WTC11 (cell line): Measurements from ENCODE around the gene CHAT. TPM values are rescaled to one million over a fixed set of nuclear protein-coding genes. Genes with fewer than 3 reads are reported as not detected.

ENCODE experiments used
- ATAC-seq: fragments of 200-7000 bp; cut with Tn5 transposase; 2 replicates; pipeline ENCODE4 v1.10.0; 2021; ENCODE audit warnings: mild to moderate bottlenecking, moderate library complexity
- CTCF ChIA-PET: fragments of 300-600 bp; sonication (Branson Sonifier 250); formaldehyde crosslinking; loops from one replicate; lab custom pipeline; 2021; ENCODE audit warnings: antibody characterized with exemption; lab: Charles Lee
- POLR2A ChIA-PET: fragments of 350-600 bp; sonication (Branson Sonifier 250); formaldehyde crosslinking; loops from one replicate; lab custom pipeline; 2021; ENCODE audit warnings: antibody characterized with exemption; lab: Charles Lee
- DNase-seq: peaks from one replicate; pipeline ENCODE4 v3.0.0; 2021; ENCODE audit warnings: low spot score
- H3K27ac Mint-ChIP-seq: 2 replicates; pipeline ENCODE4 v1.8.0; 2021; ENCODE audit warnings: mixed read lengths
- H3K27me3 Mint-ChIP-seq: 2 replicates; pipeline ENCODE4 v1.8.0; 2021; ENCODE audit warnings: low read depth, mild to moderate bottlenecking, moderate library complexity, mixed read lengths
- H3K36me3 Mint-ChIP-seq: 2 replicates; pipeline ENCODE4 v1.8.0; 2021; ENCODE audit warnings: mixed read lengths
- H3K4me1 Mint-ChIP-seq: 2 replicates; pipeline ENCODE4 v1.8.0; 2022; ENCODE audit warnings: mixed read lengths
- H3K4me3 Mint-ChIP-seq: 2 replicates; pipeline ENCODE4 v1.8.0; 2021; ENCODE audit warnings: mild to moderate bottlenecking, moderate library complexity, mixed read lengths
- H3K9me3 Mint-ChIP-seq: 2 replicates; pipeline ENCODE4 v1.8.0; 2021; ENCODE audit warnings: mixed read lengths
- ARID4B ChIP-seq: sonication (generic); formaldehyde crosslinking; IDR thresholded peaks from 2 replicates; pipeline ENCODE4 v1.8.0; 2023; ENCODE audit warnings: missing genetic modification reagents, mild to moderate bottlenecking, borderline replicate concordance
- CBFB ChIP-seq: sonication (generic); formaldehyde crosslinking; IDR thresholded peaks from 2 replicates; pipeline ENCODE4 v1.8.1; 2022; ENCODE audit warnings: mild to moderate bottlenecking, low read depth, missing genetic modification reagents
- EMX1 ChIP-seq: fragments of 250-450 bp; sonication (Bioruptor Pico); IDR thresholded peaks from 2 replicates; pipeline ENCODE4 v1.8.0; 2021; ENCODE audit warnings: mild to moderate bottlenecking
- ESRRA ChIP-seq: sonication (generic); formaldehyde crosslinking; IDR thresholded peaks from 2 replicates; pipeline ENCODE4 v1.8.1; 2022; ENCODE audit warnings: mild to moderate bottlenecking, missing genetic modification reagents, borderline replicate concordance
- FOXK1 ChIP-seq: sonication (generic); formaldehyde crosslinking; IDR thresholded peaks from 2 replicates; pipeline ENCODE4 v1.8.0; 2022; ENCODE audit warnings: mild to moderate bottlenecking, moderate library complexity, missing genetic modification reagents
- HMGA2 ChIP-seq: fragments of 250-450 bp; sonication (Bioruptor Pico); IDR thresholded peaks from 2 replicates; pipeline ENCODE4 v1.4.0; 2021; ENCODE audit warnings: mild to moderate bottlenecking, moderate library complexity
- MAX ChIP-seq: sonication (generic); formaldehyde crosslinking; IDR thresholded peaks from 2 replicates; pipeline ENCODE4 v1.8.0; 2022; ENCODE audit warnings: mild to moderate bottlenecking, missing genetic modification reagents
- MXD4 ChIP-seq: fragments of 250-450 bp; sonication (Bioruptor Pico); IDR thresholded peaks from 2 replicates; pipeline ENCODE4 v1.8.0; 2021; ENCODE audit warnings: mild to moderate bottlenecking, moderate library complexity, borderline replicate concordance
- MYBL2 ChIP-seq: sonication (generic); formaldehyde crosslinking; IDR thresholded peaks from 2 replicates; pipeline ENCODE4 v1.8.1; 2023; ENCODE audit warnings: mild to moderate bottlenecking, moderate library complexity, missing genetic modification reagents
- NFYB ChIP-seq: sonication (generic); formaldehyde crosslinking; conservative IDR thresholded peaks from 2 replicates; pipeline ENCODE4 v1.8.0; 2022; ENCODE audit warnings: low read depth, missing genetic modification reagents
- NR3C1 ChIP-seq: sonication (generic); formaldehyde crosslinking; conservative IDR thresholded peaks from 2 replicates; pipeline ENCODE4 v1.8.1; 2023; ENCODE audit warnings: low read depth, mild to moderate bottlenecking, missing genetic modification reagents
- SP1 ChIP-seq: sonication (generic); formaldehyde crosslinking; conservative IDR thresholded peaks from 2 replicates; pipeline ENCODE4 v1.8.1; 2022; ENCODE audit warnings: missing genetic modification reagents
- TCF7 ChIP-seq: sonication (generic); formaldehyde crosslinking; IDR thresholded peaks from 2 replicates; pipeline ENCODE4 v1.8.0; 2022; ENCODE audit warnings: mild to moderate bottlenecking, low read depth, missing genetic modification reagents, moderate library complexity
- TEAD4 ChIP-seq: sonication (generic); formaldehyde crosslinking; IDR thresholded peaks from 2 replicates; pipeline ENCODE4 v1.8.0; 2022; ENCODE audit warnings: mild to moderate bottlenecking, missing genetic modification reagents
- USF2 ChIP-seq: sonication (generic); formaldehyde crosslinking; IDR thresholded peaks from 2 replicates; pipeline ENCODE4 v1.8.1; 2023; ENCODE audit warnings: mild to moderate bottlenecking, missing genetic modification reagents, moderate library complexity
- ZNF121 ChIP-seq: sonication (generic); formaldehyde crosslinking; IDR thresholded peaks from 2 replicates; pipeline ENCODE4 v1.8.0; 2023; ENCODE audit warnings: missing genetic modification reagents
- ZNF416 ChIP-seq: fragments of 250-450 bp; sonication (Bioruptor Pico); IDR thresholded peaks from 2 replicates; pipeline ENCODE4 v1.9.0; 2021; ENCODE audit warnings: mild to moderate bottlenecking, inconsistent platforms
- total RNA-seq: library from RNA; stranded (reverse); gene quantifications from 3 replicates; pipeline ENCODE4 v1.2.3, GENCODE V29; 2021
- TF ChIP-seq, protein P1 (sequence below): sonication (generic); formaldehyde crosslinking; IDR thresholded peaks from 2 replicates; pipeline ENCODE4 v1.8.1; 2022; ENCODE audit warnings: missing genetic modification reagents, borderline replicate concordance
- TF ChIP-seq, protein P2 (sequence below): sonication (generic); formaldehyde crosslinking; conservative IDR thresholded peaks from 2 replicates; pipeline ENCODE4 v1.8.1; 2022; ENCODE audit warnings: mild to moderate bottlenecking, missing genetic modification reagents

The CHAT gene
- total RNA-seq, 1 experiment from 2014 or later: not detected

GRCh38 chr10:49572594-49573114 is 41.2 kb upstream of the CHAT start (continued):
- TF ChIP-seq MAX (no peak), SP1 (no peak), FOXK1 (no peak), EMX1 (CRISPR knock-in tag) (no peak)
- TF ChIP-seq, protein P1, sequence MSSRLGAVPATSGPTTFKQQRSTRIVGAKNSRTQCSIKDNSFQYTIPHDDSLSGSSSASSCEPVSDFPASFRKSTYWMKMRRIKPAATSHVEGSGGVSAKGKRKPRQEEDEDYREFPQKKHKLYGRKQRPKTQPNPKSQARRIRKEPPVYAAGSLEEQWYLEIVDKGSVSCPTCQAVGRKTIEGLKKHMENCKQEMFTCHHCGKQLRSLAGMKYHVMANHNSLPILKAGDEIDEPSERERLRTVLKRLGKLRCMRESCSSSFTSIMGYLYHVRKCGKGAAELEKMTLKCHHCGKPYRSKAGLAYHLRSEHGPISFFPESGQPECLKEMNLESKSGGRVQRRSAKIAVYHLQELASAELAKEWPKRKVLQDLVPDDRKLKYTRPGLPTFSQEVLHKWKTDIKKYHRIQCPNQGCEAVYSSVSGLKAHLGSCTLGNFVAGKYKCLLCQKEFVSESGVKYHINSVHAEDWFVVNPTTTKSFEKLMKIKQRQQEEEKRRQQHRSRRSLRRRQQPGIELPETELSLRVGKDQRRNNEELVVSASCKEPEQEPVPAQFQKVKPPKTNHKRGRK (CRISPR knock-in tag): no peak

GRCh38 chr10:49575489-49576072 is 38.3 kb upstream of the CHAT start:
- ATAC-seq: no peak
- CTCF ChIA-PET: no interaction called here

DNA sequence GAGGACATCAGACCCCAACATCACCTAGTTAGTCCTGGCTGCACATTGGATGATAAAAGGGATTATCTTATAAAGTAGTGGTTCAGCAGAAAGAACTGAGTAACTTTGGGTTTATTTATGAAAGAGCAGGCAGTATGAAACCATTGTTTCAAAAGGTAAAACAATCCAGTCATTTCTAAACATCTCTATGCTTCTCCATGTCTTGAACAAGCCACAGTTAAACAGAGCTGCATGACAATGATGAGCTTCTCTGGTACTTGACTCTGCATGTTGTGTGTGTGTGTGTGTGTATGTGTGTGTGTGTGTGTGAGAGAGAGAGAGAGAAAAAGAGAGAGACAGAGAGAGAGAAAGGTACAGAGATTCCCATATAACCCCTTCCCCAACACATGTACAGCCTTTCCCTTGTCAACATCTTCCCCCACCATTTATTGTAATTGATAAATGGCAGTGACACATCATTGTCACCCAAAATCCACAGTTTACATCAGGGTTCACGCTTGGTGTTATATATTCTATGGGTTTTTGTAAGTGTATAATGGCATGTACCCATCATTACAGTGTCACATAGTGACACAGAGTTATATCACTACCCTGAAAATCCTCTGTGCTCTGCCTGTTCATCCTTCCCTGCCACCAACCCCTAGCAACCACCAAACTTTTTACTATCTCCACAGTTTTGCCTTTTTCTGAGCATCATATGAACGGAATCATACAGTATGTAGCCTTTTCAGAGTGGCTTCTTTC is 36.5 kb upstream of the CHAT start:
- Mint-ChIP-seq H3K4me1 (peaks cover 4% of the 10 kb centered on the region; the same call in 1 of the 2 replicates), H3K36me3 (no peaks in the 10 kb centered on the region), H3K4me3 (no peak overlapping the region), H3K9me3 (no peaks in the 10 kb centered on the region), H3K27me3 (no peaks in the 10 kb centered on the region), H3K27ac (no peak overlapping the region)
- no peak for TF ChIP-seq USF2 (CRISPR knock-in tag)
- TF ChIP-seq ARID4B: no peak
- TF ChIP-seq, protein P2, sequence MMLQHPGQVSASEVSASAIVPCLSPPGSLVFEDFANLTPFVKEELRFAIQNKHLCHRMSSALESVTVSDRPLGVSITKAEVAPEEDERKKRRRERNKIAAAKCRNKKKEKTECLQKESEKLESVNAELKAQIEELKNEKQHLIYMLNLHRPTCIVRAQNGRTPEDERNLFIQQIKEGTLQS (CRISPR knock-in tag): no peak
- TF ChIP-seq NFYB (CRISPR knock-in tag): no peak
- TF ChIP-seq ESRRA (CRISPR knock-in tag): no peak
- no peak for TF ChIP-seq MXD4 (CRISPR knock-in tag)
- no peak for TF ChIP-seq EMX1 (CRISPR knock-in tag)
- TF ChIP-seq ZNF416 (CRISPR knock-in tag): no peak
- ATAC-seq (no peak), DNase-seq (no peak)
- ChIA-PET CTCF (no interaction called here), POLR2A (no interaction called here)

More at GRCh38 chr10:49575489-49576072, 38.3 kb upstream of the CHAT start:
- H3K36me3 Mint-ChIP-seq: no peaks in the 10 kb centered on the region
- POLR2A ChIA-PET: no interaction called here
- H3K9me3 Mint-ChIP-seq: no peaks in the 10 kb centered on the region
- no peak overlapping the region for H3K27ac Mint-ChIP-seq
- no peaks in the 10 kb centered on the region; the same call in 1 of the 2 replicates for H3K27me3 Mint-ChIP-seq
- TF ChIP-seq ZNF121: 0 out of 2 replicates have a peak, but pooled peaks have one; percentile 26
- TF ChIP-seq HMGA2 (CRISPR knock-in tag): no peak
- TF ChIP-seq TEAD4 (CRISPR knock-in tag): no peak
- no peak for TF ChIP-seq MYBL2 (CRISPR knock-in tag)
- no peak for TF ChIP-seq NR3C1
- TF ChIP-seq CBFB (CRISPR knock-in tag): no peak
- no peak for TF ChIP-seq TCF7 (CRISPR knock-in tag)
- H3K4me1 Mint-ChIP-seq: peaks cover 4% of the 10 kb centered on the region; the same call in 1 of the 2 replicates
- DNase-seq: no peak
- H3K4me3 Mint-ChIP-seq: no peak overlapping the region
